ENCODE data around the gene PEAR1. TPM values are rescaled to one million over a fixed set of nuclear protein-coding genes. Genes with fewer than 3 reads are reported as not detected.

The PEAR1 gene
- total RNA-seq, 1 experiment from 2014 or later, result 0.39 TPM

DNA sequence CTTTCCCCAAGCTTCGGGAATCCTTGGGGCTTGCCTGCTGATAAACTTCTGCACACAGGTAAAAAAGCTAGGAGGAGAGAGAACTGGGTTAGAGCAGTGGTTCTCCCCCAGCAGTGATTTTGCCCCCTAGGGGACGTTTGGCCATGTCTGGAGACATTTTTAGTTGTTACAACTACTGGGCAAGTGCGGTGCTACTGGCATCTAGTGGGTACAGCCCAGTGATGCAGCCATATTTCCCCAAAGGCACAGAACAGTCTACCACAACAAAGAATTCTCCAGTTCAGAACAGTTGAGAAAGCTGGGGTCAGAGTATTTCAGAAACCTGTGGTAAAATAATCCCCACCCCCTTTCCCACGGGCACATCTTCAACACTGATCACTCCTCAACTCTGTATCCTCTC, 68.2 kb downstream of the PEAR1 start:
- Histone ChIP-seq H4K8ac (replicated peaks; ENCODE audit: insufficient read length, low read depth, low read length) (no peak overlapping the region), H3K27ac (ENCODE audit: insufficient read length, low read depth, low read length) (no peak overlapping the region), H2BK15ac (ENCODE audit: low read depth, low read length) (no peak overlapping the region), H3K9me3 (ENCODE audit: control insufficient read depth, low read depth, low read length) (no peaks in the 10 kb centered on the region), H4K20me1 (ENCODE audit: control insufficient read depth, insufficient read depth, insufficient read length) (no peaks in the 10 kb centered on the region), H3K56ac (ENCODE audit: insufficient read length, low read depth, low read length) (no peak overlapping the region), H3K18ac (ENCODE audit: insufficient read length, low read depth, low read length) (no peak overlapping the region), H3K14ac (ENCODE audit: insufficient read depth, low read length) (no peak overlapping the region), H3K23me2 (ENCODE audit: insufficient read length, low read depth, low read length, poor library complexity, severe bottlenecking) (no peaks in the 10 kb centered on the region), H3K4me1 (ENCODE audit: insufficient read depth, low read length) (no peaks in the 10 kb centered on the region), H3K4me2 (ENCODE audit: insufficient read depth, insufficient read length, low read length) (no peak overlapping the region), H2AFZ (ENCODE audit: low read length) (no peak overlapping the region), H3K9ac (ENCODE audit: extremely low read depth, insufficient read length, low read length) (no peak overlapping the region), H3K23ac (ENCODE audit: insufficient read length, low read depth, low read length) (no peak overlapping the region), H2BK120ac (ENCODE audit: low read depth, low read length, poor library complexity, severe bottlenecking) (no peak overlapping the region), H4K5ac (ENCODE audit: insufficient read length, low read depth, low read length) (no peak overlapping the region), H3K79me2 (ENCODE audit: insufficient read depth, low read length) (no peaks in the 10 kb centered on the region), H2BK12ac (ENCODE audit: insufficient read length, low read depth, low read length) (no peak overlapping the region), H3K27me3 (ENCODE audit: insufficient read depth, low read length) (no peaks in the 10 kb centered on the region), H4K91ac (ENCODE audit: insufficient read length, low read depth, low read length) (no peak overlapping the region), H3T11ph (ENCODE audit: low read length) (no peak overlapping the region), H3K4ac (ENCODE audit: low read depth, low read length) (no peak overlapping the region), H2BK20ac (ENCODE audit: low read depth, low read length, poor library complexity, severe bottlenecking) (no peak overlapping the region), H3K79me1 (ENCODE audit: insufficient read depth, low read depth, low read length, poor library complexity, severe bottlenecking) (no peaks in the 10 kb centered on the region), H2AK5ac (ENCODE audit: insufficient read length, low read length) (no peak overlapping the region), H2BK5ac (ENCODE audit: insufficient read length, low read length) (no peak overlapping the region)
- no peaks in the 10 kb centered on the region for H3K27me3 Mint-ChIP-seq (ENCODE audit: low read depth)
- no peak for DNase-seq
- H3K4me1 Mint-ChIP-seq, result no peaks in the 10 kb centered on the region
- TF ChIP-seq, protein P1, sequence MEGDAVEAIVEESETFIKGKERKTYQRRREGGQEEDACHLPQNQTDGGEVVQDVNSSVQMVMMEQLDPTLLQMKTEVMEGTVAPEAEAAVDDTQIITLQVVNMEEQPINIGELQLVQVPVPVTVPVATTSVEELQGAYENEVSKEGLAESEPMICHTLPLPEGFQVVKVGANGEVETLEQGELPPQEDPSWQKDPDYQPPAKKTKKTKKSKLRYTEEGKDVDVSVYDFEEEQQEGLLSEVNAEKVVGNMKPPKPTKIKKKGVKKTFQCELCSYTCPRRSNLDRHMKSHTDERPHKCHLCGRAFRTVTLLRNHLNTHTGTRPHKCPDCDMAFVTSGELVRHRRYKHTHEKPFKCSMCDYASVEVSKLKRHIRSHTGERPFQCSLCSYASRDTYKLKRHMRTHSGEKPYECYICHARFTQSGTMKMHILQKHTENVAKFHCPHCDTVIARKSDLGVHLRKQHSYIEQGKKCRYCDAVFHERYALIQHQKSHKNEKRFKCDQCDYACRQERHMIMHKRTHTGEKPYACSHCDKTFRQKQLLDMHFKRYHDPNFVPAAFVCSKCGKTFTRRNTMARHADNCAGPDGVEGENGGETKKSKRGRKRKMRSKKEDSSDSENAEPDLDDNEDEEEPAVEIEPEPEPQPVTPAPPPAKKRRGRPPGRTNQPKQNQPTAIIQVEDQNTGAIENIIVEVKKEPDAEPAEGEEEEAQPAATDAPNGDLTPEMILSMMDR (conservative IDR thresholded peaks at IDR 0.05), result peak; percentile 55
- peaks cover 21 to 88% (median 71%) of the 10 kb centered on the region in 3 experiments; a peak in 6 of 7 replicates for H3K36me3 Mint-ChIP-seq (ENCODE audit: insufficient read depth in 1 of 3, low read depth in 3 of 3)
- no peaks in the 10 kb centered on the region for H3K9me3 Mint-ChIP-seq
- no CpG with 5 or more reads among the region's 4 CpGs for WGBS (ENCODE audit: extremely low coverage, insufficient read length, low lambda C conversion rate)
- H3K27ac Mint-ChIP-seq, result no peak overlapping the region; a peak in 1 of 7 replicates
- no peak overlapping the region for H3K4me3 Mint-ChIP-seq
